ENCODE measurements around the gene PPRC1.

GRCh38 chr10:102163342-102163989 lies 30.6 kb downstream of the PPRC1 start:
- TF ChIP-seq CTCF (IDR thresholded peaks at IDR 0.05) (no peak), POLR2A (IDR thresholded peaks at IDR 0.05) (no peak), POLR2AphosphoS5 (IDR thresholded peaks at IDR 0.05) (no peak), EP300 (IDR thresholded peaks at IDR 0.05) (no peak)

Measured in sigmoid colon (tissue), 4 donors.